Measurements from ENCODE around the gene SH3RF3.

DNA sequence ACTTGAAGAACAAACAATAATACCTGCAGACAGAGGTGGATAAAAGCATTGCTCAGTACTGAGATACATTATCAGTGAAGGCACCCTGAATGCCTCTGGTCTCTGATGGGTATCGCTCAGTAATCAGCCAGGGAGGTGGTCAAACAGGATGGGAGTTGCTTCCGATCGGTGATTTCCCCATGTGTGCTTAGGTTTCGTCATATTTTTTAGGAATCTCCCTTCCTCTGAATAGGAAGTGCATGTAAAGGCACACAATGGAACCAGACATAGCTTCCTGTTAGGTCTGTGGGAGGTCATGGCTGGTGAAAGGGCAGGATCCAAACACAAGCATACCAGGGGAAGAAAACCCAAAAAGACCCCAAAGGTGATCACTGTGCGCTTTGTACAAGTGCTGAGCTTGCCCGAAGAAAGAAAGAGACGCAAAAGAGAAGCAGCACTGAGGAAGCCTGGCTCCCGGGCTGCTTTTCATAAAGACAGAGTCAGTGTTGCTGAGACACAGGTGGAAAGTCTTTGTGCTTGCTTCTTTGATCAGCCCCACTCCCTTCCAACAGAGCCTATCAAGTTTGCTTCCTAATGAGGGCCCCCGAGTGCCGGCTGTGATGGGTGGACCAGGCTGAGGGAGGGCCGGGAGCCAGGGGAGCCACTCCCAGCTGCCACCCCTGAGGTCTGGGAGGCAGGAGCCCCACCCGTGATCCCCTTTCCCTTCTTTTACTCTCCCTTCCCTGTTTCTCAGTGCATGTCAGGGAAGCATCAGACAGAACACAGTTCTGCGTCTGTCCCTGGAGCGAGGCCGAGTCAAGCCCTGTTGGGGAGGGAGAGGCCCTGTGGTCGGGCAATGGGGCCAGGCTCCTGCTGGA lies 138.2 kb downstream of the SH3RF3 start:
- TF ChIP-seq POLR2A (IDR thresholded peaks at IDR 0.05; ENCODE audit: low read depth, low read length): no peak
- no peak for TF ChIP-seq POLR2AphosphoS5 (IDR thresholded peaks at IDR 0.05; ENCODE audit: low read depth, low read length)
- TF ChIP-seq TAF1 (IDR thresholded peaks at IDR 0.05; ENCODE audit: low read depth, low read length): no peak
- no peak for TF ChIP-seq SPI1 (IDR thresholded peaks at IDR 0.05; ENCODE audit: low read depth, low read length)
- TF ChIP-seq POU2F2 (IDR thresholded peaks at IDR 0.05; ENCODE audit: low read depth, low read length): no peak
- TF ChIP-seq PAX5 (IDR thresholded peaks at IDR 0.05; ENCODE audit: insufficient read depth, low read length, severe bottlenecking): no peak
